GM18505 (cell line): Measurements from ENCODE around the gene PA2G4.
"Not testable (repeated sequence)": the region's sequence is repeated elsewhere in the genome, so short reads cannot be mapped to it uniquely, and the experiment has no call there.

ENCODE experiments used
- ATAC-seq: cut with Tn5 transposase; IDR thresholded peaks from one replicate; pipeline ENCODE4 v1.9.1; 2021; ENCODE audit not compliant: unreplicated experiment
- POLR2A ChIP-seq: IDR thresholded peaks from 4 replicates; pipeline ENCODE4 v1.6.1; 2011; ENCODE audit warnings: borderline replicate concordance; ENCODE audit not compliant: insufficient read depth, insufficient read length; ENCODE audit errors: extremely low read depth

Gene PA2G4

GRCh38 chr12:56143217-56143616 is 38.9 kb downstream of the PA2G4 start:
- TF ChIP-seq POLR2A, result no peak
- no peak for ATAC-seq

GRCh38 chr12:56143870-56144269 is 39.5 kb downstream of the PA2G4 start:
- no peak for ATAC-seq
- TF ChIP-seq POLR2A, result no peak

- no peak for ATAC-seq
- no peak for TF ChIP-seq POLR2A
These were observed 40.9 kb downstream of the PA2G4 start for GRCh38 chr12:56145217-56145616.

- ATAC-seq, result no peak
- no peak for TF ChIP-seq POLR2A
These were observed 42.4 kb downstream of the PA2G4 start for GRCh38 chr12:56146492-56147460.

GRCh38 chr12:56150563-56150962 is 46.2 kb downstream of the PA2G4 start:
- TF ChIP-seq POLR2A, result no peak
- ATAC-seq, result no peak

GRCh38 chr12:56151672-56152131 is 47.3 kb downstream of the PA2G4 start:
- TF ChIP-seq POLR2A, result no peak
- peak; percentile 49 for ATAC-seq

- TF ChIP-seq POLR2A, result peak; percentile 85
- ATAC-seq, result peak; percentile 82
These were observed 47.9 kb downstream of the PA2G4 start, which contains the start of gene MYL6B for GRCh38 chr12:56152132-56152755. MYL6B (plus strand) TSS chr12:56152587; CDS start chr12:56153919, 1,332 bp downstream.

- TF ChIP-seq POLR2A, result no peak
- ATAC-seq, result no peak
These were observed 48.7 kb downstream of the PA2G4 start for GRCh38 chr12:56152756-56153677.

GRCh38 chr12:56153678-56154065 is 49.3 kb downstream of the PA2G4 start:
- TF ChIP-seq POLR2A, result no peak
- no peak for ATAC-seq

GRCh38 chr12:56154246-56154771 is 50.0 kb downstream of the PA2G4 start:
- ATAC-seq, result no peak
- no peak for TF ChIP-seq POLR2A

GRCh38 chr12:56154818-56155217 is 50.5 kb downstream of the PA2G4 start:
- ATAC-seq, result no peak
- TF ChIP-seq POLR2A, result no peak

GRCh38 chr12:56155256-56155845 is 51.0 kb downstream of the PA2G4 start:
- no peak for TF ChIP-seq POLR2A
- ATAC-seq, result no peak

- ATAC-seq, result not testable (repeated sequence)
These were observed 52.3 kb downstream of the PA2G4 start for GRCh38 chr12:56156464-56157200.
